ENCODE data around the gene STK38L. TPM values are rescaled to one million over a fixed set of nuclear protein-coding genes. Genes with fewer than 3 reads are reported as not detected.

Gene STK38L
- total and polyA plus RNA-seq, 2 of the 8 experiments (the other 6 are each of a cell fraction or from before 2014, with no cell fraction given) = 8.1 to 63.6 TPM

GRCh38 chr12:27199638-27200300 lies 44.3 kb upstream of the STK38L start (continued):
- TF ChIP-seq CHD7 (IDR thresholded peaks at IDR 0.05; ENCODE audit: insufficient replicate concordance, low read length) (no peak), BRCA1 (IDR thresholded peaks at IDR 0.05; ENCODE audit: low read depth, low read length) (no peak)

Measured in H1 (cell line).